Skeletal muscle satellite cell (primary cell): ENCODE measurements around the gene ARHGEF10L.

Source experiments
- H3K27me3 ChIP-seq: 2 replicates; pipeline ENCODE4 v1.7.0; 2013; ENCODE audit warnings: low read length; ENCODE audit not compliant: control insufficient read depth, insufficient read depth
- H3K36me3 ChIP-seq: 2 replicates; pipeline ENCODE4 v1.7.0; 2013; ENCODE audit warnings: mild to moderate bottlenecking, control low read depth, low read length; ENCODE audit not compliant: insufficient read depth
- H3K4me1 ChIP-seq: 2 replicates; pipeline ENCODE4 v1.7.0; 2013; ENCODE audit warnings: low read length; ENCODE audit not compliant: control insufficient read depth, insufficient read depth
- H3K4me2 ChIP-seq: 2 replicates; pipeline ENCODE4 v1.7.0; 2013; ENCODE audit warnings: mild to moderate bottlenecking, low read length
- H3K4me3 ChIP-seq: 2 replicates; pipeline ENCODE4 v1.7.0; 2013; ENCODE audit warnings: low read length
- H3K9ac ChIP-seq: 2 replicates; pipeline ENCODE4 v1.7.0; 2013; ENCODE audit warnings: mild to moderate bottlenecking, low read depth, low read length, moderate library complexity
- H3K9me3 ChIP-seq: replicated peaks from 2 replicates; pipeline ENCODE4 v1.7.0; 2013; ENCODE audit warnings: mild to moderate bottlenecking, control low read depth, low read length

ARHGEF10L gene

DNA sequence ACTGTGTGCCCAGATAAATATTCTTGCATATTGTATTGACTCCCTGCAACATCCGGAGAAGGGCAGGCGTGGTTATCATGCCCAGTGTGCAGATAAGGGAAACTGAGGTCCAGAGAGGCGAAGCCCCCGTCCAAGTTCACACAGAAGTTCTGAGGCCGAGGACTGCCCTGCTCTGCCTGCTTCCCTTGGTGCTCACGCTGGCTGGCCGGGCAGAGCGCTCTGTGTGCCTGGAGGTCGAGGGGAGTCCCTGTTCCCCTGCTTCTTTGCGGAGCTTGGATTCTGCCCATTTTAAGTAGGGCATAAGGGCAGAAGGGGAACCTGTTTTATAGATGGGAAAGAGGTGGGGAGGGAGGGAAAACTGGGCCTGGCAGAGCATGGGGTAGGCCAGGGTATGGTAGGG lies 122.8 kb downstream of the ARHGEF10L start:
- H3K4me2 ChIP-seq, result no peak overlapping the region
- H3K27me3 ChIP-seq, result no peaks in the 10 kb centered on the region
- H3K4me1 ChIP-seq, result no peaks in the 10 kb centered on the region
- no peak overlapping the region for H3K4me3 ChIP-seq
- no peaks in the 10 kb centered on the region for H3K9me3 ChIP-seq
- peaks cover 78% of the 10 kb centered on the region for H3K36me3 ChIP-seq
- no peak overlapping the region for H3K9ac ChIP-seq

DNA sequence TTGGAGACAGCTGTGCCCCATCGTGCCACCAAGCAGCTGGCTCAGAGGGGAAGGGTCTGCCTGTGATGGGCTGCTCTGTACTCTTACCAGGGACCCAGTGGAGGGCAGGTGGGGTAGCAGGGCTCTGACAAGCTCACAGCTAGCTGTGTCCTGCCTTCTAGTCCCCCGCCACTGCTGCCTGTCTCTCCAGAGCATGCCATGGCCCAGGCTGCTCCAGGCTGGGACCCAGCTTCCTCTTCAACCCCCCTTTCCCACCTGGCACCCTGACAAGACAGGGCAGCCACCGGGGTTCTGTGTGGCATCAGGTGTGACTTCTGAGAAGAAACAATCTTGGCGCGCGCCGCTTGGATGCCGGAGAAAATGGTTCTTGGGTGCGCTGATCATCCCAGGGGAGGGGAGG lies 123.3 kb downstream of the ARHGEF10L start:
- H3K4me1 ChIP-seq, result no peaks in the 10 kb centered on the region
- H3K27me3 ChIP-seq, result no peaks in the 10 kb centered on the region
- H3K9ac ChIP-seq, result no peak overlapping the region
- H3K9me3 ChIP-seq, result no peaks in the 10 kb centered on the region
- no peak overlapping the region for H3K4me2 ChIP-seq
- H3K36me3 ChIP-seq, result peaks cover 78% of the 10 kb centered on the region
- no peak overlapping the region for H3K4me3 ChIP-seq

DNA sequence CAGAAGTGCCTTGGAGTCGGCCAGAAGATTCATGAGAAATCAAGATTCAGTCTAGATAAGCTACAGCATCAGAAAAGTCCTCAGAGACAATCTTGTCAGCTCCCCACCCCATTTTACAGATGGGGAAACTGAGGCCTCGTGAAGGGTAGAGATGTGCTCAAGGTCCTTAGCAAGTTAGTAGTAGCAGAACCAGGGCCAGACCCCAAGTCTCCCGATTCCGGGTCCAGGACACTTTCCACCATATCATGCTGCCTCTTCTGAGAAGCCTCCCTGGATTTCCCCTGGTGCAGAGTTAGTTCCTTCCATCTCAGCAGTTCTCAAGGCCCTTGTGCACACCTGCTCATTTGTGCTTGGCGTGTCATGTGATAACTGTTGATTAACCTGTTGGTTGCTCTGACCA lies 124.1 kb downstream of the ARHGEF10L start:
- H3K27me3 ChIP-seq, result no peaks in the 10 kb centered on the region
- H3K4me3 ChIP-seq, result no peak overlapping the region
- H3K4me2 ChIP-seq, result no peak overlapping the region
- no peak overlapping the region for H3K9ac ChIP-seq
- no peaks in the 10 kb centered on the region for H3K9me3 ChIP-seq
- no peaks in the 10 kb centered on the region for H3K4me1 ChIP-seq
- H3K36me3 ChIP-seq, result peaks cover 77% of the 10 kb centered on the region

DNA sequence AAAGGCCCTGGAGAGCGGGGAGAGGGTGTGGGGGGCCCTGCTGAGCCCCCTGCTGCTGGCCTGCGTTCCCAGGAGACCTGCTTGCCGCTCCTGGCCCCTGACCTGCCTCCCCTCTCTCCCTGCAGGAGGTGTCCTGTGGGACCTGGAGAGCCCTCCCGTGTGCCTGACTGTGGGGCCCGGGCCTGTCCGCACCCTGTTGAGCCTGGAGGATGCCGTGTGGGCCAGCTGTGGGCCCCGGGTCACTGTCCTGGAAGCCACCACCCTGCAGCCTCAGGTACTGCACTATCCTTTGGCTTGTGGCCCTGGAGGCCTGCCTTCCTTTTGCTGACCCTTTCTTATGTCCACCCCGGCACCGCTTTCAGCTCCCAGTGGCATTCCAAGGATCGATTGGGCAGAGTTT lies 124.8 kb downstream of the ARHGEF10L start:
- Histone ChIP-seq H3K4me1 (no peaks in the 10 kb centered on the region), H3K36me3 (peaks cover 77% of the 10 kb centered on the region), H3K9ac (no peak overlapping the region), H3K4me2 (no peak overlapping the region), H3K9me3 (no peaks in the 10 kb centered on the region), H3K4me3 (no peak overlapping the region), H3K27me3 (no peaks in the 10 kb centered on the region)

DNA sequence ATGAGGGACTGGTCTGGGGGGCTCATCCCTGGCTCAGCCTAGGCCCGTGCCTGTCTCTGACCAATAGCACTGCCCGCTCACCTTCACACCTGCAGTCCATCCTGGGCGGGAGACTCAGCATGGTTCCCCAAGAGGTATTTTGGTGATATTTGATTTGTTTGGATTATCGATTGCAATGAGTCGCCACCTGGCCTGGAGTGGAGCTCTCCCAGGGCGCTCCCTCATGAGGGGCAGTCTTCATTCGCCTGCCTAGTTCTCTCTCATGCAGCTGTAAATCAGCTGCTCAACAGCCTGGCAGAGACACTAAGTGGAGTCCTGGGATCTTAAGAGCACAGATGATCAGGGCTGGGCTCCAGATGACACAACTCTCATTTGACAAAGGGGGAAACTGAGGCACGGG lies 125.6 kb downstream of the ARHGEF10L start:
- Histone ChIP-seq H3K36me3 (peaks cover 76% of the 10 kb centered on the region), H3K4me2 (no peak overlapping the region), H3K4me3 (no peak overlapping the region), H3K9me3 (no peaks in the 10 kb centered on the region), H3K4me1 (no peaks in the 10 kb centered on the region), H3K27me3 (no peaks in the 10 kb centered on the region), H3K9ac (no peak overlapping the region)

DNA sequence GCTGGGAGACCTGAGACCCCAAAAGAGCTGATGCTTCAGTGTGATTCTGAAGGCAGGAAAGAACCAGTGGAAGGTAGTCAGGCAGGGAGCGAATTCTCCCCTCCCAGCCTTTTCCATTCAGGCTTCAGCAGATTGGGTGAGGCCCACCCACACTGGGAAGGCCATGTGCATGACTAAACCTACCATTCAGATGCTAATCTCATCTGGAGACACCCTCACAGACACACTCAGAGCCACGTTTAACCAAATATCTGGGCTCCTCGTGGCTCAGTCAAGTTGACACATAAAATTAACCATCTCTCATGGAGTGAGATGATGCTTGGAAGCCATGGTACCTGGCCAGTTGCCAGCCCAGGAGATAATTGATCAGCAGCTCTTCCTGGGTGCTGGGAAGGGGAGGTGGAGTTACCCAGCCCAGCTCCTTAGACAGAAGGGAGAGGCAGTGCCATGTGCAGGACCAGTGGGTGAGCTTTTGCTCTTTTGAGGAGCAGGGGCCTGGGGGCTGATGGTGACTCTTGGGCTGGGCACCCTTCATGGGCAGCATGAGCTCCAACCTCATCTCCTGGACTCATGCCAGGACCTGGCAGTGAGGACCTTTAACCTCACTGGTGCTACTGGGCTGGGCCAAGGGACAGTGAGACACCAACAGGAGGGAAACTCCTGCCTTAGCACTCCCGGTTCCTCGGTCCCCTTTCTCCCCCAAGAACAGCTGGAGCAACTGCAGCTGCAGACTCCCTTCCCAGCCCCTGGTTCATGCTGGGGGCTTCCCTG lies 126.6 kb downstream of the ARHGEF10L start:
- no peak overlapping the region for H3K9ac ChIP-seq
- no peaks in the 10 kb centered on the region for H3K27me3 ChIP-seq
- H3K9me3 ChIP-seq, result no peaks in the 10 kb centered on the region
- no peak overlapping the region for H3K4me2 ChIP-seq
- no peaks in the 10 kb centered on the region for H3K4me1 ChIP-seq
- peaks cover 80% of the 10 kb centered on the region for H3K36me3 ChIP-seq
- H3K4me3 ChIP-seq, result no peak overlapping the region

DNA sequence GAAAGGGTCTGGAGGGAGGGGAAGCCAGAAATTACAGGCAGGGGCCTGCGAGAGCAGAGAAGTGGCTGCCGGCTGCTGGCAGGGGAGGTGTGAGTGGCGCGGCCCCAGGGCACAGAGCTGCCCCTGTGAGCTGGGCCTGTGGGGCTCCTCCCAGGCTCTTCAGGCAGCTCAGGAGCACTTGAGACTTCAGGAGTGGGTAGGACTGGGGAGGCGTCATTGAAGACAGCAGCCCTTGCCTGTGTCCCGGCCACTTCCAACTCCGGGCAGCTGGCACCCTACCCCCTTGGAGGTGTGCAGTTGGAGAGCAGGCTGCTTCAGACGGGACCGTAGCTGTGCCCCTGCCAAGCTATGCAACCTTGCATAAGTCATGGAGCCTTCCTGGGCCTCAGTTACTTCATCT lies 128.1 kb downstream of the ARHGEF10L start:
- peaks cover 74% of the 10 kb centered on the region for H3K36me3 ChIP-seq
- no peaks in the 10 kb centered on the region for H3K27me3 ChIP-seq
- no peaks in the 10 kb centered on the region for H3K4me1 ChIP-seq
- H3K9me3 ChIP-seq, result no peaks in the 10 kb centered on the region
- H3K9ac ChIP-seq, result no peak overlapping the region
- no peak overlapping the region for H3K4me2 ChIP-seq
- no peak overlapping the region for H3K4me3 ChIP-seq

DNA sequence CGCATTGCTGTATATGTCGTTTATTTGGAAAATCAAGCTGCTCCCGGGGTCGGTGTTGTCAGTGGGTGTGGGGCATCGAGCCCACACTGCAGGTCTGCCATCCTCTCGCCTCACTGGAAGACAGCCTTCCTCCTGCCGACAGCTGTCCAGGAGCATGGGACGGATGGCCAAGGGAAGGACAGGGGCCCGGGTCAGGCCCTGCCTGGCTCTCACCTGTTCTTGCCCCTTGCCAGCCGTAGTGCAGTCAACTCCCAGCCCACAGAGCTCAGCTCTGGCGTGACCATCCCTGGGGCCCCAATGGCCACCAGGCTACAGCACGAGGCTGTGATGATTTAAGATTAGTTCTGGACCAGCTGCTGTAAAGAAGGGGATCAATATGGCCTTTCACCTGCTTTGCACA lies 128.7 kb downstream of the ARHGEF10L start:
- H3K4me2 ChIP-seq, result no peak overlapping the region
- H3K4me1 ChIP-seq, result no peaks in the 10 kb centered on the region
- H3K4me3 ChIP-seq, result no peak overlapping the region
- no peak overlapping the region for H3K9ac ChIP-seq
- peaks cover 72% of the 10 kb centered on the region for H3K36me3 ChIP-seq
- no peaks in the 10 kb centered on the region for H3K27me3 ChIP-seq
- H3K9me3 ChIP-seq, result no peaks in the 10 kb centered on the region

DNA sequence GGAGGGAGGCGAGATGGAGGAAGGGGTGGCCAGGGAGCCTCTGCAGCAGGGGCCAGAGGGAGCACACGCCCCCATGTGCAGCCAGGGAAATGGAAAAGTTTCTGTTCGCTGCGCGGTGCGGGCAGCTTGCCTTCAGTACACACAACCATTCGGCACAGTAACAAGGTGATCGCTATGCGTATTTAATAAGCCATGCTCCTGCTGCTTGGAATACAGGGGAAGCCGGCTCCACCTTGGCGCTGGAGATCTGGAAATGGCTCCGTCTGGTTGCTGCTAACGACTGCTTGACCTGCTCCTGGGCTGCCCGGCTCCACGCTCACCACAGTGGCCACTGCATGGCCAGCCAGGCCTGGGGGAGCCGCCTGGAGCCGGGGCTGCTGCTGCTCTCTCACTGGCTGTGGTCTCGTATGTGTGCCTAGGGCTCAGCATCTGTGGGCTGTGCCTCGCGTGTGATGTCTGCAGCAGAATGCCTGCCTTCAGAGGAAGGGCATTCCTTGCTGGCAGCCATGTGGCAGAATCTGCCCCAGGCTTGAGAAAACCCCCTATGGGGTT lies 129.2 kb downstream of the ARHGEF10L start:
- Histone ChIP-seq H3K4me2 (no peak overlapping the region), H3K4me1 (peaks cover 3% of the 10 kb centered on the region), H3K9ac (no peak overlapping the region), H3K4me3 (no peak overlapping the region), H3K36me3 (peaks cover 68% of the 10 kb centered on the region), H3K9me3 (no peaks in the 10 kb centered on the region), H3K27me3 (no peaks in the 10 kb centered on the region)

DNA sequence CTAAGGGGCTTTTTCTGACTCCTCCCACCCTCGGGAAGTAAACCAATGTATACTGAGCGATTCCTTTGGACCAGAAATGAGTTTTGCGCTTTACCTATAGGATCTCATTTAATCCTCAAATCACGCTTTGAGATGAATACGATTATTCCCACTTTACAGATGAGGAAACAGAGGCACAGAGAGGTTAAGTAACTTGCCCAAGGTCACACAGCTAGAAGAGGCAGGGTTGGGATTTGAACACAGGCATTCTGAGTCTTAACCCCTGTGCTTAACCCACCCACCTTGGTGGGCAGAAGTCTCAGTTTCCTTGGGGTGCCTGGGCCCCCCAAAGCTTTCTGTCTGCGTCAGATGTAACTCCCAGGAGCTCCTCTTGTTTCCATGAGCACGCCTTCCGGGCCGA lies 129.8 kb downstream of the ARHGEF10L start:
- Histone ChIP-seq H3K4me1 (peaks cover 3% of the 10 kb centered on the region), H3K4me3 (no peak overlapping the region), H3K9ac (no peak overlapping the region), H3K4me2 (no peak overlapping the region), H3K27me3 (no peaks in the 10 kb centered on the region), H3K36me3 (peaks cover 62% of the 10 kb centered on the region), H3K9me3 (no peaks in the 10 kb centered on the region)

DNA sequence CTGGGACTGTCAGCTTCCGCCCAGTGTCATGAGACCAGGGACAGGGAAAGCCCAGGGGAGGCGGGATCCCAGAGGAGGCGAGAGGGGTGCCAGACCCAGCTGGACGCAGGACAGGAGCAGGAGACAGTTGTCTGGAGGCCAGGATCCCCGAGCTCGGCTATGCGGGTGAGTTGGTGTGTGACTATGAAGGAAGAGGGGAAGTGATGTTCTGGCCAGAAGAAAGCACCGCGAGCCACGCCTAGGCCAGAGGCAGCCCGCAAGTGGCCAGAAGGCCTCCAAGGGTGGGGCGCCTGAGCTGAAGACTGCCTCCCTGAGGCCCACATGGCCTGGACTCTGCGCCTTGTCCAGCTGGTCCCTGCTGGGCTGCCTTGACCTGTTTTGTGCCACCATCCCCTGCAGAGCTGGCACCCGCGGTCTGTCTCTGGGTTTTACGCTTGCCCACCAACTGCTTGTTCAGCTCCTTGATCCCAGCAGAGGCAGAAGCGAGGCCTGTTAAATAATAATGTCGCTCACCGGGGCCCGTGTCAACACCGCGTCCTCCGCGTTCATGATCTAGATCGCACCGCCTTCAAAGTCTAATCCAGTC lies 130.5 kb downstream of the ARHGEF10L start:
- Histone ChIP-seq H3K4me3 (no peak overlapping the region), H3K27me3 (no peaks in the 10 kb centered on the region), H3K9ac (no peak overlapping the region), H3K36me3 (peaks cover 60% of the 10 kb centered on the region), H3K9me3 (no peaks in the 10 kb centered on the region), H3K4me1 (peaks cover 3% of the 10 kb centered on the region), H3K4me2 (no peak overlapping the region)
